ENCODE results near the gene FAM13A. TPM values are rescaled to one million over a fixed set of nuclear protein-coding genes. Genes with fewer than 3 reads are reported as not detected.

Gene FAM13A
- total and polyA plus RNA-seq, 9 of the 15 experiments (the other 6 are each of a cell fraction or from before 2014, with no cell fraction given) = 11.3 to 23.3 (median 14.7) TPM

DNA sequence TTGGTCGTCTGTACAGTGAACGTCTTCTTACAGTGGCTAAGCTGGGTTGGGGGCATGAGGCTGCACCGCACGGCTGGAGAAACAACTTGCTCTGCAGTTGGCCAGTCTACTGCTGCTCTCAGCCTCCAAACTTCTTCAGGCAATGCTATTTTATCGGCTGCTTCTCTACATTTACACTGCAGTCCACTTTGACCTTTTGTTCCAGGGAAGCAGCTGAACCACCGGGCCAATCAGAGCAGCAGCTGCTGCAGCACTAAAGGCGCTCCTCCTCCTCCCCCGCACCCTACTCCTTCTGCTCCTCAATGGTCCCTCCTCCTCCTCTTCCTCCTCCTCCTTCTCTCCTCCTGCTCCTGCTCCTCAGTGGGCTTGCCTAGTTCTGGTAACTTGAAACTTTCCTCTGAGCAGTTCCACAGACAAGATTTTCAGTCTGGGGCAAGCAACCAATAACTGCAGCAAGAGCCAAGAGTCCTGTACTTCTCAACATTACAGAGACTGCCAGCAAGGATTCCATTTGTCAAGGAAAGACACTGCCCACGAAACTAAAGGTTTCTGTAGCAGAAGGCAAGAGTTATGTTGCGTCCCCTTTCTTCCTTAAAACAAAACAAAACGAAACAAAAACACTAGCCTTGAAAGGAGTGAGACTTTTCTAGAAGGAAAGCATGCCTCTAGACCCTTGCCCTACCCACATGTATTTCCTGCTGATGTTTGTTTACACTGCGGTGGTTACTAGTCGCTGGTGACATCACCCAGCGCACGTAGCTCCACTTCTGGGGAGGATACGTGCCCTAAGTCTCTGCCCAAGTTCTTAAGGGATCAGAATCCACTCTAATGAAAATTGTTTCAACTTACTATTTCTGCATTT lies 233.7 kb downstream of the FAM13A start (continued):
- TF ChIP-seq, protein P1, sequence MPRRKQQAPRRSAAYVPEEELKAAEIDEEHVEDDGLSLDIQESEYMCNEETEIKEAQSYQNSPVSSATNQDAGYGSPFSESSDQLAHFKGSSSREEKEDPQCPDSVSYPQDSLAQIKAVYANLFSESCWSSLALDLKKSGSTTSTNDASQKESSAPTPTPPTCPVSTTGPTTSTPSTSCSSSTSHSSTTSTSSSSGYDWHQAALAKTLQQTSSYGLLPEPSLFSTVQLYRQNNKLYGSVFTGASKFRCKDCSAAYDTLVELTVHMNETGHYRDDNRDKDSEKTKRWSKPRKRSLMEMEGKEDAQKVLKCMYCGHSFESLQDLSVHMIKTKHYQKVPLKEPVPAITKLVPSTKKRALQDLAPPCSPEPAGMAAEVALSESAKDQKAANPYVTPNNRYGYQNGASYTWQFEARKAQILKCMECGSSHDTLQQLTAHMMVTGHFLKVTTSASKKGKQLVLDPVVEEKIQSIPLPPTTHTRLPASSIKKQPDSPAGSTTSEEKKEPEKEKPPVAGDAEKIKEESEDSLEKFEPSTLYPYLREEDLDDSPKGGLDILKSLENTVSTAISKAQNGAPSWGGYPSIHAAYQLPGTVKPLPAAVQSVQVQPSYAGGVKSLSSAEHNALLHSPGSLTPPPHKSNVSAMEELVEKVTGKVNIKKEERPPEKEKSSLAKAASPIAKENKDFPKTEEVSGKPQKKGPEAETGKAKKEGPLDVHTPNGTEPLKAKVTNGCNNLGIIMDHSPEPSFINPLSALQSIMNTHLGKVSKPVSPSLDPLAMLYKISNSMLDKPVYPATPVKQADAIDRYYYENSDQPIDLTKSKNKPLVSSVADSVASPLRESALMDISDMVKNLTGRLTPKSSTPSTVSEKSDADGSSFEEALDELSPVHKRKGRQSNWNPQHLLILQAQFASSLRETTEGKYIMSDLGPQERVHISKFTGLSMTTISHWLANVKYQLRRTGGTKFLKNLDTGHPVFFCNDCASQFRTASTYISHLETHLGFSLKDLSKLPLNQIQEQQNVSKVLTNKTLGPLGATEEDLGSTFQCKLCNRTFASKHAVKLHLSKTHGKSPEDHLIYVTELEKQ (CRISPR knock-in tag; IDR thresholded peaks at IDR 0.05) = no peak
- TF ChIP-seq, protein P2, sequence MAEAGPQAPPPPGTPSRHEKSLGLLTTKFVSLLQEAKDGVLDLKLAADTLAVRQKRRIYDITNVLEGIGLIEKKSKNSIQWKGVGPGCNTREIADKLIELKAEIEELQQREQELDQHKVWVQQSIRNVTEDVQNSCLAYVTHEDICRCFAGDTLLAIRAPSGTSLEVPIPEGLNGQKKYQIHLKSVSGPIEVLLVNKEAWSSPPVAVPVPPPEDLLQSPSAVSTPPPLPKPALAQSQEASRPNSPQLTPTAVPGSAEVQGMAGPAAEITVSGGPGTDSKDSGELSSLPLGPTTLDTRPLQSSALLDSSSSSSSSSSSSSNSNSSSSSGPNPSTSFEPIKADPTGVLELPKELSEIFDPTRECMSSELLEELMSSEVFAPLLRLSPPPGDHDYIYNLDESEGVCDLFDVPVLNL (CRISPR knock-in tag; IDR thresholded peaks at IDR 0.05; ENCODE audit: low read depth) = no peak
- TF ChIP-seq ZNF75A (CRISPR knock-in tag; IDR thresholded peaks at IDR 0.05) = no peak
- TF ChIP-seq, protein P3, sequence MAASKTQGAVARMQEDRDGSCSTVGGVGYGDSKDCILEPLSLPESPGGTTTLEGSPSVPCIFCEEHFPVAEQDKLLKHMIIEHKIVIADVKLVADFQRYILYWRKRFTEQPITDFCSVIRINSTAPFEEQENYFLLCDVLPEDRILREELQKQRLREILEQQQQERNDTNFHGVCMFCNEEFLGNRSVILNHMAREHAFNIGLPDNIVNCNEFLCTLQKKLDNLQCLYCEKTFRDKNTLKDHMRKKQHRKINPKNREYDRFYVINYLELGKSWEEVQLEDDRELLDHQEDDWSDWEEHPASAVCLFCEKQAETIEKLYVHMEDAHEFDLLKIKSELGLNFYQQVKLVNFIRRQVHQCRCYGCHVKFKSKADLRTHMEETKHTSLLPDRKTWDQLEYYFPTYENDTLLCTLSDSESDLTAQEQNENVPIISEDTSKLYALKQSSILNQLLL (CRISPR knock-in tag; IDR thresholded peaks at IDR 0.05; ENCODE audit: borderline replicate concordance) = no peak
- TF ChIP-seq ARID2 (IDR thresholded peaks at IDR 0.05) = no peak
- no peak for TF ChIP-seq CBFB (CRISPR knock-in tag; IDR thresholded peaks at IDR 0.05)
- TF ChIP-seq ZNF23 (CRISPR knock-in tag; IDR thresholded peaks at IDR 0.05) = no peak
- TF ChIP-seq, protein P4, sequence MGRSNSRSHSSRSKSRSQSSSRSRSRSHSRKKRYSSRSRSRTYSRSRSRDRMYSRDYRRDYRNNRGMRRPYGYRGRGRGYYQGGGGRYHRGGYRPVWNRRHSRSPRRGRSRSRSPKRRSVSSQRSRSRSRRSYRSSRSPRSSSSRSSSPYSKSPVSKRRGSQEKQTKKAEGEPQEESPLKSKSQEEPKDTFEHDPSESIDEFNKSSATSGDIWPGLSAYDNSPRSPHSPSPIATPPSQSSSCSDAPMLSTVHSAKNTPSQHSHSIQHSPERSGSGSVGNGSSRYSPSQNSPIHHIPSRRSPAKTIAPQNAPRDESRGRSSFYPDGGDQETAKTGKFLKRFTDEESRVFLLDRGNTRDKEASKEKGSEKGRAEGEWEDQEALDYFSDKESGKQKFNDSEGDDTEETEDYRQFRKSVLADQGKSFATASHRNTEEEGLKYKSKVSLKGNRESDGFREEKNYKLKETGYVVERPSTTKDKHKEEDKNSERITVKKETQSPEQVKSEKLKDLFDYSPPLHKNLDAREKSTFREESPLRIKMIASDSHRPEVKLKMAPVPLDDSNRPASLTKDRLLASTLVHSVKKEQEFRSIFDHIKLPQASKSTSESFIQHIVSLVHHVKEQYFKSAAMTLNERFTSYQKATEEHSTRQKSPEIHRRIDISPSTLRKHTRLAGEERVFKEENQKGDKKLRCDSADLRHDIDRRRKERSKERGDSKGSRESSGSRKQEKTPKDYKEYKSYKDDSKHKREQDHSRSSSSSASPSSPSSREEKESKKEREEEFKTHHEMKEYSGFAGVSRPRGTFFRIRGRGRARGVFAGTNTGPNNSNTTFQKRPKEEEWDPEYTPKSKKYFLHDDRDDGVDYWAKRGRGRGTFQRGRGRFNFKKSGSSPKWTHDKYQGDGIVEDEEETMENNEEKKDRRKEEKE (IDR thresholded peaks at IDR 0.05; ENCODE audit: borderline replicate concordance in 1 of 2, control insufficient read depth in 1 of 2, low read depth in 2 of 2, low read length in 1 of 2) = no peak
- TF ChIP-seq, protein P5, sequence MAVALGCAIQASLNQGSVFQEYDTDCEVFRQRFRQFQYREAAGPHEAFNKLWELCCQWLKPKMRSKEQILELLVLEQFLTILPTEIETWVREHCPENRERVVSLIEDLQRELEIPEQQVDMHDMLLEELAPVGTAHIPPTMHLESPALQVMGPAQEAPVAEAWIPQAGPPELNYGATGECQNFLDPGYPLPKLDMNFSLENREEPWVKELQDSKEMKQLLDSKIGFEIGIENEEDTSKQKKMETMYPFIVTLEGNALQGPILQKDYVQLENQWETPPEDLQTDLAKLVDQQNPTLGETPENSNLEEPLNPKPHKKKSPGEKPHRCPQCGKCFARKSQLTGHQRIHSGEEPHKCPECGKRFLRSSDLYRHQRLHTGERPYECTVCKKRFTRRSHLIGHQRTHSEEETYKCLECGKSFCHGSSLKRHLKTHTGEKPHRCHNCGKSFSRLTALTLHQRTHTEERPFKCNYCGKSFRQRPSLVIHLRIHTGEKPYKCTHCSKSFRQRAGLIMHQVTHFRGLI (CRISPR knock-in tag; IDR thresholded peaks at IDR 0.05) = no peak
- TF ChIP-seq NCOA4 (IDR thresholded peaks at IDR 0.05; ENCODE audit: partially characterized antibody) = no peak
- TF ChIP-seq, protein P6, sequence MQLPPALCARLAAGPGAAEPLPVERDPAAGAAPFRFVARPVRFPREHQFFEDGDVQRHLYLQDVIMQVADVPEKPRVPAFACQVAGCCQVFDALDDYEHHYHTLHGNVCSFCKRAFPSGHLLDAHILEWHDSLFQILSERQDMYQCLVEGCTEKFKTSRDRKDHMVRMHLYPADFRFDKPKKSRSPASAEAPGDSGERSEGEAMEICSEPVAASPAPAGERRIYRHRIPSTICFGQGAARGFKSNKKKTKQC (CRISPR knock-in tag; IDR thresholded peaks at IDR 0.05) = no peak
- TF ChIP-seq MAFG (tag; conservative IDR thresholded peaks at IDR 0.05) = no peak
- TF ChIP-seq BRD9 (IDR thresholded peaks at IDR 0.05; ENCODE audit: low read depth, partially characterized antibody) = peak; percentile 82
- TF ChIP-seq FOXK1 (CRISPR knock-in tag; IDR thresholded peaks at IDR 0.05; ENCODE audit: borderline replicate concordance) = no peak
- TF ChIP-seq BHLHE40 (IDR thresholded peaks at IDR 0.05; ENCODE audit: low read length) = no peak

All from K562 (cell line).